HG03469 (cell line): ENCODE data around the gene NCCRP1.

Experiments
- ATAC-seq: cut with Tn5 transposase; IDR thresholded peaks from one replicate; pipeline ENCODE4 v1.9.1; 2021; ENCODE audit warnings: mild to moderate bottlenecking, moderate library complexity, moderate number of reproducible peaks; ENCODE audit not compliant: unreplicated experiment

Gene NCCRP1

DNA sequence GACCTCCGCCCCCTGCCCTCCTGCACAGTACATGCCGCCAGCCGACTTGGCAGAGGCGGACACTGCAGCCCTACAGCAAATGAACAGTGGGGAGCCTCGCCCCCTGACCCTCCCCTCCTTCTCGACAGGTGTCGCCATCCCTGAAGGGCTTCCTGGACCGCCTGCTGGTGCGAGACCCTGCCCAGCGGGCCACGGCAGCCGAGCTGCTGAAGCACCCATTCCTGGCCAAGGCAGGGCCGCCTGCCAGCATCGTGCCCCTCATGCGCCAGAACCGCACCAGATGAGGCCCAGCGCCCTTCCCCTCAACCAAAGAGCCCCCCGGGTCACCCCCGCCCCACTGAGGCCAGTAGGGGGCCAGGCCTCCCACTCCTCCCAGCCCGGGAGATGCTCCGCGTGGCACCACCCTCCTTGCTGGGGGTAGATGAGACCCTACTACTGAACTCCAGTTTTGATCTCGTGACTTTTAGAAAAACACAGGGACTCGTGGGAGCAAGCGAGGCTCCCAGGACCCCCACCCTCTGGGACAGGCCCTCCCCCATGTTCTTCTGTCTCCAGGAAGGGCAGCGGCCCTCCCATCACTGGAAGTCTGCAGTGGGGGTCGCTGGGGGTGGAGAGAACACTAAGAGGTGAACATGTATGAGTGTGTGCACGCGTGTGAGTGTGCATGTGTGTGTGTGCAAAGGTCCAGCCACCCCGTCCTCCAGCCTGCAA, 18.3 kb upstream of the NCCRP1 start:
- ATAC-seq: no peak

DNA sequence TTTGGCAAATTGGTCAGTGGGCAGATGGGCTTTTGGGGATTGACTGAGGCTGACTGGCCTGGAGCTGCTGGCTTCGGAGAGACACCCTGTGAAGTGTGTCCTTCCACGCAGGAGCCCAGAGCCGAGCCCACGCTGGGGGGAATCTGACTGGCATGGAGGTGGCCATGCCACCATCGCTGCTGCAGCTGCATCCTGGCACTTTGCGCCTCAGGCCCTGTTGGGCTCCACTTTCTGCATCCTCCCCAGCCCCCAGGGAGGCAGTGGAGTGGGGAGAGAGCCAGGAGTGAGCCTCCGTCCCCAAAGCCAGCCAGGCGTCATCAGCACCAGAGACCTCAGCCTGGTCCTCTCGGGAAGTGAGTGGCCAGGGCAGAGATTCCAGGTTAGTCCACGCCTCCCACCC, 17.0 kb upstream of the NCCRP1 start:
- ATAC-seq: no peak

DNA sequence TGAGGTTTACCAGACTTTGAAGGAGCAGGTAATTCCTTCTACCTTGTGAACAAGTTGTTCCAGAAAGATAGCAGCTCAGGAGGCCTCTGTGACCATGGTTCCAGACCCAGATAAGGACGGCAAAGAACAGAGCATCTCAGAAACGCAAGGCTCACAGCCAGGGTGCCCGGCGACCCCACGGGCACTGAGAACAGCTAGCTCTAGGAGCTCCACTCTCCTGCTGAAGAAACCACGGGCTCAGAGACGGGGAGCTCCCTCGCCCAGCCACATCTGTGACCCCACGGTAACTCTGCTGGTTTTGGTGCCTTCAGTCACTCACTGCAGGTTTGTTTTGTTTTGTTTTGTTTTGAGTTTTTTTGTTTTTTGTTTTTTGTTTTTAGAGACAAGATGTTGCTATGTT, 16.0 kb upstream of the NCCRP1 start:
- no peak for ATAC-seq

GRCh38 chr19:39181500-39182173, 15.1 kb upstream of the NCCRP1 start:
- no peak for ATAC-seq

GRCh38 chr19:39182174-39182505, 14.6 kb upstream of the NCCRP1 start:
- no peak for ATAC-seq

DNA sequence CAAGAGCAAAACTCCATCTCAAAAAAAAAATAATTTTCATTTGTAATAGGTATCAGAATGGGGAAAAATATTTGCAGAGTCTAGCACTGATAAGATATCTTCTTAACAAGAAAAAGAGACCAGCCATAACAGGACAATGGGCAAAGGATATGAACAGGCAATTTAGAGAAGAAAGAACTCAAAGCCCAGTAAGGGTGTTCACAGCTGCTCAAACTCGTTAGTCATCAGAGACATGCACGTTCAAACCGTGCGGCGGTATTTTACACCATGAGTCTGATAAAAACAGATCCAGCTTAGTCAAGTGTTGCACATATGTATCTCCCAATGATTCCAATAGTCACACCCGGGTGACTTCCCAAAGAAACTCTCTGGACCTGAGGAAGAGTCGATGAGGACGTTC, 13.7 kb upstream of the NCCRP1 start:
- ATAC-seq: no peak

DNA sequence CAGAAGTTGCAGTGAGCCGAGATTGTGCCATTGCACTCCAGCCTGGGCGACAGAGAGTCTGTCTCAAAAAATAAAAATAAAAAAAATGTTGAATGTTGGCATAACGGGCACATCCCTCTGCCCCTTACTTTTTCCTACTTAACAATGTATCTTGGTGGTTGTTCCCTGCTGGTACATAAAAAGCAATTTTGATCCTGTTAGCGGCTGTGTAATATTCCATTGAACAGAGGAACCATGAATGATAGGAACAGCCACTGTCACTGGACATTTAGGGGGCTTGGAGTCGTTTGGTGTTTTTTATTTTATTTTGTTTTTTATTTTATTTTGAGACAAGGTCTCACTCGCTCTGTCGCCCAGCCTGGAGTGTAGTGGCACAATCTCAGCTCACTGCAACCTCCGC, 10.4 kb upstream of the NCCRP1 start:
- no peak for ATAC-seq

DNA sequence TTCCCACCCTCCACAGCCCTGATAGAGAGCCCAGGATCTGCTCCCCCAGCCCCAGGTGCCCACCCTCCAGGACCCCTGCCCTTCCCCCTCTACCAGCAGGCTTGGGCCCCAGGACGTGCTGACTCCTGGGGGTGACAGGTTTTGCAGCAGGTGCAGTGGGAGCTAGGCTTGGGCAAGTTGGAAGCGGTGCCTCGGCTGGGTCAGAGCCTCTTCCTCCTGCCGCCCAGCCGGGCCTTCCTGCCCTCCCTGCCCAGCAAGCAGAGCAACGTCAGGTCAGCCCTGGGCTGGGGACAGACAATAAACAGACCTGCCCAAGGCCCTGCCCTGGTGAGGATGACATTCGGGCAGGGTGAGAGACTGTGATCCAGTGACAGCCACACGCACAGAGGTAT, 9.2 kb upstream of the NCCRP1 start:
- ATAC-seq: no peak

DNA sequence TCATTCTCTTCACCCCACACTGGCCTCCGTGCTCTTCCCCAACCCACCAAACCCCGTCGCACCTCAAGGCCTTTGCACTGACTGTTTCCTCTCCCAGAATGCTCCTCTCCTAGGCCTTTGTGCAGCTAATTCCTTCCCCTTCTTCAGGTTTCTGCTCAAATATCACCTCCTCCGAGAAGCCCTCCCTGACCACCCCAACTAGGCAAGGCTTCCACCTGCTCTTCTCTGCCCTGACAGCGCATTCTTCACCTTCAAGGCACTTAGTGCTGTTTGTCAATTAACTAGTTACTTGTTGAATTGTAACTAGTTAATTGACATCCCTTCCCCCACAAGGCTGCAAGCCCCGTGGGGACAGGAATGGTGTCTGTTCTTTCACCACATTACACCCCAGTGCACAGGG, 7.8 kb upstream of the NCCRP1 start:
- ATAC-seq: no peak

- no peak for ATAC-seq
Measured at GRCh38 chr19:39190768-39191167, 6.0 kb upstream of the NCCRP1 start.

DNA sequence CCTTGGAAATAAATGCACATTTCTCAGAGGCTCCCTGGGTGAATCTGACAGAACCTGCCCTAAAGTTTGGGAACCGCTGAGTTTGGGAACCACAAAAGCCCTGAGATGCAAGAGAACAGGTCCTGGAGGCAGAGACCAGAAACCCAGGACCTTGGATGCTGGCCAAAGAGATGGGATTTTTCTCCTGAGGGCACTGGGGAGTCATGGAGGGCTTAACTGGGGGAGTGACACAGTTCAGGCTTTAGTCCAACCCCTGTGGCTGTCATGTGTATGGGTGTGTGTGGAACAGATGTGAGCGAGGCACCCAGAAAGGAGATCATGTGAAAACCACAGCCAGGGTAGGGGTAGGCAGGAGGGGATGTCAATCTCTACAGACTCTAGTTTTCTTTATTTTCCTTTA, 3.9 kb upstream of the NCCRP1 start:
- ATAC-seq: no peak

DNA sequence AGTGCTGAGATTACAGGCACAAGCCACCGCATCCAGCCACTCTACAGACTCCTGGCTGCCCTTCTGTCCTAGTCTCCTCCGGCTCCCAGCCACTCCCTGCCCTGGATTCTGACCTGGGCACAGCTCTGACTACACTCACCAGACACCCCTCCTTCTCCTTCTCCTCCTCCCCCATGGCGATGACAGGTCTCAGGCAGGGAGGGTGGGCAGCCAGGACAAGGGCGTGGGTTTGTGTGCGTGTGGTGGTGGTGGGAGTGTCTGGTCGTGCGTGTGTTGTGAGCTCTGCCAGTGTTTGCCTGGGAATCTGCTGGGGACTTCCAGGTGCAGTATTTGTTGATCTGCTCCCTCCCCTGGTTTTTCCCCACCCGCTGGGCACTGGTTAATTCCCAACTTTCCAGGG, 3.0 kb upstream of the NCCRP1 start:
- no peak for ATAC-seq

- ATAC-seq: no peak
Measured at GRCh38 chr19:39194832-39195542, 1.8 kb upstream of the NCCRP1 start.

DNA sequence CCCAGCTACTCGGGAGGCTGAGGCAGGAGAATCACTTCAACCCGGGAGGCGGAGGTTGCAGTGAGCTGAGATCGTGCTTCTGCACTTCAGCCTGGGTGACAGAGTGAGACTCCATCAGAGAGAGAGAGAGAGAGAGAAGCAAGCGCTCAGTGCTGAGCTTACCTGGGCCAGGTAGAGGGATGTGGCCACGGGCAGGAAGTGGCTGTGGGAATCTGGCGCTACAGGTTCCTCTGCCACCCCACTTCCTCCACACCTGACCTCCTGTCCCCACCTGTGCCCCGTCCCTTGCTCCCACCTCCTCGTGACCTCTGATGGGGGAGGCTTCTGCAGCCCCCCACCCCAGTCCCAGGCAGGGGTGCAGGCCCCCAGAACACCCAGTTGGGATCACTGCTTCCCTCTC, 1.0 kb upstream of the NCCRP1 start:
- no peak for ATAC-seq

DNA sequence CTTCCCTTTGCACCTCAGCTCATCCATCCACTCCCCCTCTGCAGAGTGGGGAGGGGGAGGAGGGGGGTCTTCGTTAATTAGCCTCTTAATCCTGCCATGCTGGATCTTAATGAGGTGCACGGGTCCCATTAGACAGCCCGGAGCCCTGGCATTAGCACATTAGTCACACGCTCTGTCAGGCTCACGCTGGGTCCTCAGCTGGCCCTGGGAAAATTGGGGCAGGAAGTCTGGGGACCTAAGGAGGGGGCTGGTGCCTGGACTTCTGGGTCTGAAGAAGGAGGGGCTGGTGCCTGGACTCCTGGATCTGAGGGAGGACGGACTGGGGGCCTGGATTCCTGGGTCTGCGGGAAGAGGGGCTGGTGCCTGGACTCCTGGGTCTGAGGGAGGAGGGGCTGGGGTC, 444 bp upstream of the NCCRP1 start:
- no peak for ATAC-seq

- no peak for ATAC-seq
Measured at GRCh38 chr19:39197808-39198207, 1.0 kb downstream of the NCCRP1 start.

DNA sequence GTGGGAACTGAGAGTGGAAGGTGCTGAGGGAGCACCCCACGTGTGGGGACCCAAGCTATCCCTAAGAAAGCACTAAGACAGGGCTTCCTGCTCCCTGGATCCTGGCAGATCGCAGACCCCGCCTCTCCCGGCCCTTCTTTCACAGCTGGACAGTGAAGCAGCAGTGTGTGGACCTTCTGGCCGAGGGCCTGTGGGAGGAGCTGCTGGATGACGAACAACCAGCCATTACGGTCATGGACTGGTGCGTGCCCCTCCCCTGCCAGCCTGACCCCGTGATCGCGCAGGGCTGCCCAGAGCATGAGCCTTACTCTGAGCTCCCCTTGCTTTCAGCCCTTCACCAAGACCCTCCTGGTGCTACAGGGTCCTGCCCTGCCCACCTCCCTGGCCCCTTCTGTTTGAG, 2.3 kb downstream of the NCCRP1 start:
- no peak for ATAC-seq

DNA sequence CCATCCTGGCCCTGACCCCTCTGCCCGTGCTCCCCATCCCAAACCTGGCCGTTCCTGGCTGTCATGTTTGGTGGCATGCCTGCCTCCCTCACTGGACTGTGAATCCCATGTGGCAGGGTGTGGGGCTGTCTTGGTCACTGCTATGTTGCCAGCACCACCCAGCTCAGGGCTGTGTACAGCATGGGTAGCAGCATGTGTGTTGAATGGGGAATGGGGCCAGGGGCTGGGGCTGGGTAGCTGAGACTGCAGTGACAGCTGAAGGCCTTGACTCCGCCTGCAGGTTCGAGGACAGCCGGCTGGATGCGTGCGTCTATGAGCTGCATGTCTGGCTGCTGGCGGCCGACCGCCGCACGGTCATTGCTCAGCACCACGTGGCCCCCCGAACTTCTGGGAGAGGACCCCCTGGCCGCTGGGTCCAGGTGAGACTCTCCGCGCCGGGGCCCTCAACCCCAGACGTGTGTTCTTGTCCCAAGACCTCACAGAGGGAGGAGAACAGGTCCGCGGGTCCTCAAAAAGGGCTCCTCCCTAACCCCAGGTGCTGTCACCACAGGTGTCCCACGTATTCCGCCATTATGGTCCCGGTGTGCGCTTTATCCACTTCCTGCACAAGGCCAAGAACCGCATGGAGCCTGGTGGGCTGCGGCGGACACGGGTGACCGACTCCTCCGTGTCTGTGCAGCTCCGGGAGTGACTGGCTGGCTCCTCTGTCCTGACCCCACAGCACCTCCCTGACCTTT, 3.5 kb downstream of the NCCRP1 start:
- no peak for ATAC-seq

GRCh38 chr19:39200803-39201115, 4.0 kb downstream of the NCCRP1 start:
- ATAC-seq: no peak

GRCh38 chr19:39202998-39203355, 6.2 kb downstream of the NCCRP1 start:
- no peak for ATAC-seq

GRCh38 chr19:39203372-39204341, 6.9 kb downstream of the NCCRP1 start, which contains the start of gene SYCN:
SYCN (minus strand) TSS chr19:39204263; CDS start chr19:39204254, 9 bp downstream.
- no peak for ATAC-seq
